BLaER1 (cell line): Measurements from ENCODE around the gene PSMA7.

Source experiments
- H3K27ac ChIP-seq: shearing (Covaris generic); formaldehyde crosslinking; 2 replicates; pipeline ENCODE4 v1.8.1; 2022
- H3K27me3 ChIP-seq: shearing (Covaris generic); formaldehyde crosslinking; 2 replicates; pipeline ENCODE4 v1.8.1; 2022
- H3K36me3 ChIP-seq: shearing (Covaris generic); formaldehyde crosslinking; 2 replicates; pipeline ENCODE4 v1.8.1; 2022
- H3K4me1 ChIP-seq: shearing (Covaris generic); formaldehyde crosslinking; 2 replicates; pipeline ENCODE4 v1.8.1; 2022
- H3K4me2 ChIP-seq: shearing (Covaris generic); formaldehyde crosslinking; 2 replicates; pipeline ENCODE4 v1.8.1; 2022
- H3K4me3 ChIP-seq: shearing (Covaris generic); formaldehyde crosslinking; 2 replicates; pipeline ENCODE4 v1.8.1; 2022
- H3K9ac ChIP-seq: shearing (Covaris generic); formaldehyde crosslinking; 2 replicates; pipeline ENCODE4 v1.8.1; 2022
- H3K9me3 ChIP-seq: shearing (Covaris generic); formaldehyde crosslinking; 2 replicates; pipeline ENCODE4 v1.8.1; 2022
- H4K20me1 ChIP-seq: shearing (Covaris generic); formaldehyde crosslinking; 2 replicates; pipeline ENCODE4 v1.8.1; 2022
- Cebpa-rat ChIP-seq: shearing (Covaris generic); IDR thresholded peaks from 2 replicates; pipeline ENCODE4 v1.8.1; 2022

PSMA7 gene

DNA sequence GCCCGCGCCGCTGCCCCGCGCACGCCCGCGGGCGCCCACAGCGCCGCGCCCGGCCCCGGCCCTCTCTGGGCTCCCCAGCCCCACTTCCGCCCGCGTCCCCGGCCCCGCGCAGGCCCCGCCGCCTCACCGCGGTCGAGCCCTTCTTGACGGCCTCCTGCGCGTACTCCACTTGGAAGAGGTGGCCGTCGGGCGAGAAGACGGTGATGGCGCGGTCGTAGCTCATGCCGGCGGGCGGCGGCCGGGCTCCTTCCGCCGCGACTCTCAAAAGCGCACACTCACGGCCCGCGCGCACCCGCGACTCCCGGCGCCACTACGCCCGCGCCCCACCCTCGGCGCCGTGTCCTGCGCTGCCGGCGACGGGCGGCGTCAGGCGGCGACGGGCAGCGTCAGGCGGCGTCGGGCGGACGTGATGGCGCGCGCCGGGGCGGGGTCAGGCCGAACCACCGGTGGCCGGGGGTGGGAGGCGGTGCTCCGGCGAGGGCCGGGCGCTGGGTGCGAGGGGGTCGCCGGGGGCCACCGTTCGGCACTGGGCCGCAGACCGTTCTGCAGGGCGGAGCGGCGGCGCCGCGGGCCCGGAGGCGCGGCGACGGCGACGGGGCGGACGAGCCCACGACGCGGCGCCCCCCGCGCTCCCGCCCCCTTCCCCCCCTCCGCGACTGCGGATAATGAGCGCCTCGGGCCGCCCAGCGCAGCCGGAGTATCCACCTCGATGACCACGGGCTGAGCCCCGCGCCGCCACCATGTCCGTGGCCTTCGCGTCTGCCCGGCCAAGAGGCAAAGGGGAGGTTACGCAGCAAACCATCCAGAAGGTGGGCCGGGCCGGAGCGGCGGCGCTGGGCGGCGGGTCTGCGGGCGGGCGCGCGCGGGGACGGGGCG is at the start of gene PSMA7, which contains the start of gene SS18L1:
Gene PSMA7, minus strand, starts transcription at position 314 of the 876 bp plus-strand sequence. Its CDS starts 91 bp downstream, at position 223.
Gene SS18L1, plus strand, starts transcription at position 689 of the 876 bp plus-strand sequence. Its CDS starts 52 bp downstream, at position 741.
- H3K27me3 ChIP-seq, result no peaks in the 10 kb centered on the region
- no peaks in the 10 kb centered on the region for H3K9me3 ChIP-seq
- H3K4me1 ChIP-seq, result peaks cover 43% of the 10 kb centered on the region
- H3K4me2 ChIP-seq, result peak within 1 kb of the TSS; percentile 98
- H3K27ac ChIP-seq, result peak within 1 kb of the TSS; percentile 99
- TF ChIP-seq Cebpa-rat, result no peak
- peak within 1 kb of the TSS; percentile 98 for H3K4me3 ChIP-seq
- H3K9ac ChIP-seq, result peak within 1 kb of the TSS; percentile 99
- peaks cover 94% of the 10 kb centered on the region for H4K20me1 ChIP-seq
- H3K36me3 ChIP-seq, result peaks cover 46% of the 10 kb centered on the region

DNA sequence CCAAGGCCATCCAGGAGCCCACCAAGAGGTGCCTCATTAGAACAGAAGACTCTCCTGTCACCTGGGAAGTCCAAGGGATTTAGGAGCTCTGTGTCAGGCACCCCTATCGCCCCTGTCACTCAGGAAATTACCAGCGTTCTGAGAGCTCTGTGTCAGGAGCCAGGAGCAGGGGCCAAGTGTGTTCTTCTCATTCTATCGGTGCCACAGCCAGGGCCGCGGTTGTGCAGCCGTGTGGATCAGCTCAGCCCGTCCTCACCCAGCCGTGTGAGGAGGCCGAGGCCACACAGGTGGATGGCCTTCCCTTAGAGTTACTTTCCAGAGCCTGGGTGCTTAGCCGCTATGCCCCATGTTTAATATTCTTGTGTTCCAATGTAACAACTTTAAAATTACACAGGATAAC is 49.4 kb upstream of the PSMA7 start:
- Histone ChIP-seq H3K4me3 (no peak overlapping the region), H3K27ac (peak overlapping the region; percentile 57), H4K20me1 (peaks cover 86% of the 10 kb centered on the region), H3K9ac (peak overlapping the region; percentile 40; the same call in 1 of the 2 replicates), H3K4me2 (peak overlapping the region; percentile 78), H3K9me3 (no peaks in the 10 kb centered on the region), H3K4me1 (peaks cover 74% of the 10 kb centered on the region), H3K36me3 (peaks cover 33% of the 10 kb centered on the region), H3K27me3 (no peaks in the 10 kb centered on the region)
- TF ChIP-seq Cebpa-rat, result no peak

DNA sequence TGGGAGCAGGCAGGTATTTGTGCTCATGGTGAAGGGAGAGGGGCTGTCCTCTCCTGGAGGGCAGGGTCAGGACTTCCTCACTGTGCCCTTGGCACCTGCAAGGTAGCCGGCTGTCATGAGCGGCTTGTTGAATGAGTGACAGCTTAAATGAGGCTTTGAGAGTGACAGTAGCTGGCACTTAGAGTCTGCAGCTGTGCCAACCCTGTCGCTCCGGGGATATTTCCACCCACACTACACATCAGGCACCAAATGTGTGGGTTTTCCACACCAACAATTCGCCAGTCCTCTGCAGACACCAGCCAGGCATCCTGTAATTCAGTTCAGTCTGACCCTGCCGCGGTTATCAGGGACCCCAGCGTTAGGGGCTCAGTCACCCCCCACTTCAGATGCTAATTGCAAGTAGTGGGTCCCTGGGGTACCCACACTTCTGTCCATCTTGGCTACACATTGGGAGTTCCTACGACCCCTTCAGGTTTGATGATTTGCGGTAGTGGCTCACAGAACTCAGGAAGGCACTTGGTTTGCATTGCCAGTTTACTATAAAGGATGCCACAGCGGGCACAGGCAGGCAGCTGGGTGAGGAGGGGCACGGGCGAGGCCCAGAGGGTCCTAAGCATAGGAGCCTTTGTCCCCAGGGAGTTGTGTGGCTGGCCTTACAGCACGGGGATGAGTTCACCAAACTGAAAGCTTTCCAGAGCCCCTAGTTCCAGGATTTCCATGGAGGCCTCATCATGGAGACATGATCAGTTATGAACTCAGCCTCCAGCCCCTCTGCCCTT is 48.8 kb upstream of the PSMA7 start:
- Histone ChIP-seq H3K4me2 (peak overlapping the region; percentile 78), H3K9me3 (no peaks in the 10 kb centered on the region), H3K36me3 (peaks cover 31% of the 10 kb centered on the region), H3K9ac (peak overlapping the region; percentile 40; the same call in 1 of the 2 replicates), H3K27me3 (no peaks in the 10 kb centered on the region), H3K4me1 (peaks cover 70% of the 10 kb centered on the region), H4K20me1 (peaks cover 91% of the 10 kb centered on the region), H3K27ac (peak overlapping the region; percentile 57), H3K4me3 (no peak overlapping the region)
- TF ChIP-seq Cebpa-rat, result no peak

DNA sequence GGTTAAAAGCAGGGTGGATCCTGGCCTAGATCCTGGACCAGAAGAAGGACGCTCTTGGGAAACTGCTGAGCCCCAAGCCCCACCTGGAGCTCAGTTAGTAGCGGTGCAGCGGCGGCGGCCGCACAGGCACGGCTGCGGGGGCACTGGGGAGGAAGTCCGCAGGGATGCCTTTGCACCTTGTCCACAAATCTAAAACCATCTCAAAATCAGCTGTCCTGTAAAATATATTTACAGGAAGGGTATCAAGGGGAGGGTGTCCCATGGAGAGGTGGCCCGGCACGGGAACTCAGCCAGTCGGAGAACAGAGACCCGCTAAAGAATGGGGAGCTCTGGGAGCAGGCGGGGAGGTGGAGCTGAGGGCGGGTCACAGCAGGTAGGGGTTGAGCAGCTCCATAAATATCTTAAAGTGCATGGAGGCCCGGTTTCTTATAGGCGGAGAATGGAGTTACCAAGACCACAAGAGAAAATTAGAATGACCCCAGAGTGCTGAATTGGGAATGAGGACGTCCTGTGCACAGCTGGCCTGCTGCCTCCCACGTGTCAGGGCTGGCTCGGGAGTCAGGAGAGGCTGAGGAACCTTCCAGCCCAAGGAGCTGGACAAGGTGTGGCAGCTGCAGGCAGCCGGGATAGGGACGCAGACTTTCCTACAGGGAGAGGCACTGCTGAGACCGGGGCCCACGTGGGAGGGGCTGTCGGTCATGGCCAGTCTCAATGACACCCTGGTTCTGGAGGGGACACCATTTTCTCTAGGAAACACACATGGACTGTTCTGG is 47.6 kb upstream of the PSMA7 start:
- peak overlapping the region; percentile 78 for H3K4me2 ChIP-seq
- no peak overlapping the region for H3K4me3 ChIP-seq
- H3K27ac ChIP-seq, result peak overlapping the region; percentile 57; the same call in 1 of the 2 replicates
- TF ChIP-seq Cebpa-rat, result no peak
- H3K27me3 ChIP-seq, result no peaks in the 10 kb centered on the region
- peaks cover 69% of the 10 kb centered on the region for H3K4me1 ChIP-seq
- H3K9me3 ChIP-seq, result no peaks in the 10 kb centered on the region
- H4K20me1 ChIP-seq, result peaks cover 93% of the 10 kb centered on the region
- H3K36me3 ChIP-seq, result peaks cover 31% of the 10 kb centered on the region
- H3K9ac ChIP-seq, result peak overlapping the region; percentile 17; the same call in 1 of the 2 replicates

DNA sequence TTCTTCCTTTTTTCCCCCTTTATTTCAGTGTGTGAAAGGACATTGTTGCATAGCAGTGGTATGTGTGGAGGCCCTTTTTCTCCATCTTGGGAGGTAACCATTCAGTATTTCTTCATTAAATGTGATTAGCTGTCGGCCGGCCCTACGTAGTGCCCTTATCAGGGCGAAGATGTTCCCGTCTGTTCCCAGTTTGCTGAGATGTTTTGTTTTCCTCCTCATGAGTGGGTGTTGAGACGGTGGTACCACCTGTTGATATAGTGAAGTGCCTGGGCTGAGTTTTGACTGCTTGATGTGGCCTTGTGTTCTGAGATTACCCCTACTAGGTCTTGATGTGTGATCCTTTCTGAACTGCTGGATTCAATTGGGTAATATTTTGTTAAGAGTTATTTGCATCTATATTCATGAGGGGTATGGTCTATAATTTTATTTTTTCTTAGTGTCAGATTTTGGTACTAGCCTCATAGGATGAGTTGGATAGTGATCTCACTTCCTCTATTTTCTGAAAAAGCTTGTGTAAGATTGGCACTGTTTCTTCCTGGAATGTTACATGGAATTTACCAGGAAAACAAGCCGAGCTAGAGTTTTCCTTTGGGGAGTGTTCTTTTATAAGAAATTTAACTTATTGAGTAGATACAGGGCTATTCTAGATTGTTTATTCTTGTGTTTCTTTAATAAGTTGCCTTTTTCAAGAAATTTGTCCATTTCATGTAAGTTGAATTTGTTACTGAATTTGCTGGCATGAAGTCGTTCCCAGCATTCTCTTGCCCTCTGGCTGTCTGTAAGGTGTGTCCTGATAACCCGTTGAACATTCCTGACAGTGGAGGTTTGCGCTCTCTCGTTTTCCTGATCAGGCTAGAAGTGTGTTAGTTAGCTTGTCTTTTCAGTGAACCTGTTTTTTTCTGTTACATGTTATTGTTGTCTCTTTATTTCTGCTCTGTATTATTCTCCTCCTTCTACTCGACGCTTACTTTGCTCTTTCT is 44.0 kb upstream of the PSMA7 start:
- TF ChIP-seq Cebpa-rat, result no peak
- H3K4me3 ChIP-seq, result no peak overlapping the region
- H3K27me3 ChIP-seq, result no peaks in the 10 kb centered on the region
- H4K20me1 ChIP-seq, result peaks cover 57% of the 10 kb centered on the region
- peaks cover 45% of the 10 kb centered on the region for H3K4me1 ChIP-seq
- H3K27ac ChIP-seq, result no peak overlapping the region
- H3K4me2 ChIP-seq, result no peak overlapping the region
- H3K9ac ChIP-seq, result no peak overlapping the region
- H3K9me3 ChIP-seq, result no peaks in the 10 kb centered on the region
- peaks cover 22% of the 10 kb centered on the region for H3K36me3 ChIP-seq

DNA sequence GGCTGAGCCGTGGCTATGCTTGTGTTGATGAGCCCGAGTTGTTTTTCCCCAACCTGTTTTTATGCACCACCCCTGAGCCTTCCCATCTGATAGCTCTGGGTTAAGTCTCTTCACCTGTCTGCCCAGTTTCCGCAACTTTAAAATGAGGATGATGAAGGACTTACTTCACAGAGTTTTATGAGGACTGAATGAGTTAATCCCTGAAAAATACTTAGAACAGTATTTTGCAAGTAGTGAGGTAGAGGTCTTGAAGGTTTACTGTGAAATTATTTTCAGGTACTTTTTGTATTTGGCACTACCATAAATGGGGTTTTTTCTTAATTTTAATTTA is 42.9 kb upstream of the PSMA7 start:
- H3K4me3 ChIP-seq, result no peak overlapping the region
- H3K9ac ChIP-seq, result no peak overlapping the region
- H3K36me3 ChIP-seq, result peaks cover 22% of the 10 kb centered on the region
- no peaks in the 10 kb centered on the region for H3K9me3 ChIP-seq
- peaks cover 46% of the 10 kb centered on the region for H4K20me1 ChIP-seq
- no peak overlapping the region for H3K4me2 ChIP-seq
- TF ChIP-seq Cebpa-rat, result no peak
- H3K27me3 ChIP-seq, result no peaks in the 10 kb centered on the region
- H3K27ac ChIP-seq, result no peak overlapping the region
- H3K4me1 ChIP-seq, result peaks cover 42% of the 10 kb centered on the region

DNA sequence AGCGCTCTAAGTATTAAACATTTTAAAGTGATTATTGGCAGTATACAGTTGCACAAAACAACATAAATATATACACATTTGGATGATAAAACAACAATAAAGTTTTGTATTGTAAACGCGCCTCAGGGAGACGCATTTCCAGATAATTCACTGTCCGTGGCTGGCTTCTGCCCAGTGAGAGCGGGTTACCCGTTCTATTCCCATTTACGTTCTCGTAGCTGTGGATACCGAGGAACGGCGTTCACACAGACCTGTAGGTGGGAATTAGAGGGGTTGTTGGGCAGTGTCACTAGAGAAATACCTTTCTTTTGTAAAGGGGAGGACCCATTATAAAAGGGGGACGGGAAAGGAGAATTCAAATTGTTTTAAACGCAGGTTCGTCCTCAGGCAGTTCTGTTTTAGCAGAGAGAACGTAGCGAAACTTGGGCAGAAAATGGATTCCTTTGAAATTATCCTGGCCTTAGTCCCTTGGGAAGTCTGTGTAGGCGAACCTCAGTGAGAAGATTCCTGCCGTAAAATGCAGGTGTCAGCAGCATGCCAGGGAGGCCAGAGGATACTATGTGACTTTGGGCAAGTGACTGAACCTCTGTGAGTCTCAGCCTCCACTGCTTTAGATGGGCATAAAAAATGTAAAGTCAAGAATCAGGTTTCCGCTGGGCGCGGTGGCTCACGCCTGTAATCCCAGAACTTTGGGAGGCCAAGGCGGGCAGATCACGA is 40.4 kb upstream of the PSMA7 start:
- H3K27ac ChIP-seq, result peak overlapping the region; percentile 95
- no peaks in the 10 kb centered on the region for H3K27me3 ChIP-seq
- TF ChIP-seq Cebpa-rat, result no peak
- H3K9me3 ChIP-seq, result no peaks in the 10 kb centered on the region
- peak overlapping the region; percentile 87 for H3K4me3 ChIP-seq
- H3K36me3 ChIP-seq, result peaks cover 17% of the 10 kb centered on the region
- peak overlapping the region; percentile 94 for H3K4me2 ChIP-seq
- peaks cover 21% of the 10 kb centered on the region; the same call in 1 of the 2 replicates for H4K20me1 ChIP-seq
- H3K4me1 ChIP-seq, result peaks cover 34% of the 10 kb centered on the region
- H3K9ac ChIP-seq, result peak overlapping the region; percentile 95
